ENCODE results near the gene TNFSF8. TPM values are rescaled to one million over a fixed set of nuclear protein-coding genes. Genes with fewer than 3 reads are reported as not detected.

Gene TNFSF8
- not detected in 2 replicates for polyA plus RNA-seq (2011; rRNA removed)
- not detected in 2 replicates for polyA minus RNA-seq (2011; rRNA and poly(A)+ RNA removed)

GRCh38 chr9:114930056-114930812 is at the start of gene TNFSF8:
TSS of gene TNFSF8 (minus strand) at chr9:114930591. CDS start at chr9:114930303, 288 bp downstream.
- CTCF ChIA-PET, result interaction anchor here (1.0 kb wide), 1 partner anchor 248 kb away, joined by 3 read pairs; the partner anchor contains the start of gene TEX48
- Histone ChIP-seq H3K27me3 (ENCODE audit: control insufficient read depth, insufficient read depth, low read length) (peaks cover 29% of the 10 kb centered on the region), H3K36me3 (ENCODE audit: control insufficient read depth, insufficient read depth, low read length) (no peaks in the 10 kb centered on the region), H3K4me3 (ENCODE audit: low read depth, low read length) (no peak within 1 kb of the TSS)
- POLR2A ChIA-PET, result no interaction called here
- no peak for TF ChIP-seq CTCF (IDR thresholded peaks at IDR 0.05; ENCODE audit: insufficient read depth, low read depth, low read length)
- DNase-seq (ENCODE audit: low read depth), result no peak

GRCh38 chr9:114973216-114973615 is 42.8 kb upstream of the TNFSF8 start:
- ChIA-PET POLR2A (no interaction called here), CTCF (interaction anchor here (0.6 to 1.1 kb wide), 2 partner anchors 9 to 512 kb away, joined by 4 to 5 read pairs; no protein-coding TSS in a partner anchor)
- DNase-seq (ENCODE audit: low read depth), result no peak
- no peaks in the 10 kb centered on the region for H3K36me3 ChIP-seq (ENCODE audit: control insufficient read depth, insufficient read depth, low read length)
- no peak overlapping the region for H3K4me3 ChIP-seq (ENCODE audit: low read depth, low read length)
- H3K27me3 ChIP-seq (ENCODE audit: control insufficient read depth, insufficient read depth, low read length), result peaks cover 6% of the 10 kb centered on the region; the same call in 1 of the 2 replicates
- TF ChIP-seq CTCF (IDR thresholded peaks at IDR 0.05; ENCODE audit: insufficient read depth, low read depth, low read length), result no peak

GRCh38 chr9:114972510-114973136 is 42.2 kb upstream of the TNFSF8 start:
- TF ChIP-seq CTCF (IDR thresholded peaks at IDR 0.05; ENCODE audit: insufficient read depth, low read depth, low read length), result no peak
- Histone ChIP-seq H3K36me3 (ENCODE audit: control insufficient read depth, insufficient read depth, low read length) (no peaks in the 10 kb centered on the region), H3K27me3 (ENCODE audit: control insufficient read depth, insufficient read depth, low read length) (peaks cover 6% of the 10 kb centered on the region; the same call in 1 of the 2 replicates), H3K4me3 (ENCODE audit: low read depth, low read length) (no peak overlapping the region)
- POLR2A ChIA-PET, result no interaction called here
- no peak for DNase-seq (ENCODE audit: low read depth)
- CTCF ChIA-PET, result no interaction called here

- peaks cover 6% of the 10 kb centered on the region; the same call in 1 of the 2 replicates for H3K27me3 ChIP-seq (ENCODE audit: control insufficient read depth, insufficient read depth, low read length)
- CTCF ChIA-PET, result interaction anchor here (0.7 to 1.6 kb wide), 2 partner anchors 19 to 288 kb away, joined by 3 read pairs; no protein-coding TSS in a partner anchor
- no peaks in the 10 kb centered on the region for H3K36me3 ChIP-seq (ENCODE audit: control insufficient read depth, insufficient read depth, low read length)
- no peak for DNase-seq (ENCODE audit: low read depth)
- POLR2A ChIA-PET, result no interaction called here
- TF ChIP-seq CTCF (IDR thresholded peaks at IDR 0.05; ENCODE audit: insufficient read depth, low read depth, low read length), result no peak
- H3K4me3 ChIP-seq (ENCODE audit: low read depth, low read length), result no peak overlapping the region
Observed at GRCh38 chr9:114969269-114969668, 38.9 kb upstream of the TNFSF8 start.

- Histone ChIP-seq H3K36me3 (ENCODE audit: control insufficient read depth, insufficient read depth, low read length) (no peaks in the 10 kb centered on the region), H3K27me3 (ENCODE audit: control insufficient read depth, insufficient read depth, low read length) (peaks cover 3% of the 10 kb centered on the region; the same call in 1 of the 2 replicates), H3K4me3 (ENCODE audit: low read depth, low read length) (no peak overlapping the region)
- CTCF ChIA-PET, result interaction anchor here (1.6 kb wide), 1 partner anchor 287 kb away, joined by 3 read pairs; no protein-coding TSS in a partner anchor
- DNase-seq (ENCODE audit: low read depth), result no peak
- TF ChIP-seq CTCF (IDR thresholded peaks at IDR 0.05; ENCODE audit: insufficient read depth, low read depth, low read length), result no peak
- POLR2A ChIA-PET, result no interaction called here
Observed at GRCh38 chr9:114968671-114969070, 38.3 kb upstream of the TNFSF8 start.

All from BJ (cell line).